Measurements from ENCODE around the gene MLLT10. TPM values are rescaled to one million over a fixed set of nuclear protein-coding genes. Genes with fewer than 3 reads are reported as not detected.
"Not testable (repeated sequence)": the region's sequence is repeated elsewhere in the genome, so short reads cannot be mapped to it uniquely, and the experiment has no call there.

The MLLT10 gene
- polyA plus RNA-seq, 3 donors, result 45.1 to 51.5 (median 47.3) TPM

- DNase-seq (ENCODE audit: extremely low read depth in 1 of 11, low read depth in 9 of 11, low spot score in 4 of 11), result not testable (repeated sequence)
These were observed 1.9 kb downstream of the MLLT10 start for GRCh38 chr10:21535976-21536375.

- no peak for DNase-seq (ENCODE audit: extremely low read depth in 1 of 11, low read depth in 9 of 11, low spot score in 4 of 11)
These were observed 2.8 kb downstream of the MLLT10 start for GRCh38 chr10:21536874-21537273.

GRCh38 chr10:21540701-21541100 is 6.7 kb downstream of the MLLT10 start:
- not testable (repeated sequence) for DNase-seq (ENCODE audit: extremely low read depth in 1 of 11, low read depth in 9 of 11, low spot score in 4 of 11)

GRCh38 chr10:21547246-21547645 is 13.2 kb downstream of the MLLT10 start:
- no peak for DNase-seq (ENCODE audit: extremely low read depth in 1 of 11, low read depth in 9 of 11, low spot score in 4 of 11)

- no peak for DNase-seq (ENCODE audit: extremely low read depth in 1 of 11, low read depth in 9 of 11, low spot score in 4 of 11)
These were observed 18.6 kb downstream of the MLLT10 start for GRCh38 chr10:21552638-21553037.

GRCh38 chr10:21556527-21556926 is 22.5 kb downstream of the MLLT10 start:
- no peak for DNase-seq (ENCODE audit: extremely low read depth in 1 of 11, low read depth in 9 of 11, low spot score in 4 of 11)

- DNase-seq (ENCODE audit: extremely low read depth in 1 of 11, low read depth in 9 of 11, low spot score in 4 of 11), result not testable (repeated sequence)
These were observed 25.0 kb downstream of the MLLT10 start for GRCh38 chr10:21558984-21559383.

- no peak for DNase-seq (ENCODE audit: extremely low read depth in 1 of 11, low read depth in 9 of 11, low spot score in 4 of 11)
These were observed 36.9 kb downstream of the MLLT10 start for GRCh38 chr10:21570761-21571521.

GRCh38 chr10:21572578-21572977 is 38.5 kb downstream of the MLLT10 start:
- DNase-seq (ENCODE audit: extremely low read depth in 1 of 11, low read depth in 9 of 11, low spot score in 4 of 11), result no peak

- not testable (repeated sequence) for DNase-seq (ENCODE audit: extremely low read depth in 1 of 11, low read depth in 9 of 11, low spot score in 4 of 11)
These were observed 40.5 kb downstream of the MLLT10 start for GRCh38 chr10:21574514-21574913.

- no peak for DNase-seq (ENCODE audit: extremely low read depth in 1 of 11, low read depth in 9 of 11, low spot score in 4 of 11)
These were observed 45.3 kb downstream of the MLLT10 start for GRCh38 chr10:21579291-21579690.

- not testable (repeated sequence) for DNase-seq (ENCODE audit: extremely low read depth in 1 of 11, low read depth in 9 of 11, low spot score in 4 of 11)
These were observed 47.4 kb downstream of the MLLT10 start for GRCh38 chr10:21581421-21581834.

- DNase-seq (ENCODE audit: extremely low read depth in 1 of 11, low read depth in 9 of 11, low spot score in 4 of 11), result no peak
These were observed 51.0 kb downstream of the MLLT10 start for GRCh38 chr10:21584834-21585530.

GRCh38 chr10:21587391-21587790 is 53.4 kb downstream of the MLLT10 start:
- DNase-seq (ENCODE audit: extremely low read depth in 1 of 11, low read depth in 9 of 11, low spot score in 4 of 11), result no peak

- not testable (repeated sequence) for DNase-seq (ENCODE audit: extremely low read depth in 1 of 11, low read depth in 9 of 11, low spot score in 4 of 11)
These were observed 54.1 kb downstream of the MLLT10 start for GRCh38 chr10:21588159-21588558.

- DNase-seq (ENCODE audit: extremely low read depth in 1 of 11, low read depth in 9 of 11, low spot score in 4 of 11), result no peak
These were observed 60.0 kb downstream of the MLLT10 start for GRCh38 chr10:21593986-21594385.

GRCh38 chr10:21599582-21599981 is 65.5 kb downstream of the MLLT10 start:
- DNase-seq (ENCODE audit: extremely low read depth in 1 of 11, low read depth in 9 of 11, low spot score in 4 of 11), result no peak

- no peak for DNase-seq (ENCODE audit: extremely low read depth in 1 of 11, low read depth in 9 of 11, low spot score in 4 of 11)
These were observed 66.9 kb downstream of the MLLT10 start for GRCh38 chr10:21600804-21601433.

GRCh38 chr10:21602313-21602712 is 68.3 kb downstream of the MLLT10 start:
- DNase-seq (ENCODE audit: extremely low read depth in 1 of 11, low read depth in 9 of 11, low spot score in 4 of 11), result no peak

GRCh38 chr10:21603721-21604120 is 69.7 kb downstream of the MLLT10 start:
- no peak for DNase-seq (ENCODE audit: extremely low read depth in 1 of 11, low read depth in 9 of 11, low spot score in 4 of 11)
